ENCODE measurements around the gene GCGR. TPM values are rescaled to one million over a fixed set of nuclear protein-coding genes. Genes with fewer than 3 reads are reported as not detected.

GCGR gene
- total and polyA plus RNA-seq, 2 of the 13 experiments (the other 11 are each of a cell fraction or from before 2014, with no cell fraction given) = 0.04 to 0.13 TPM

- TF ChIP-seq, protein P1, sequence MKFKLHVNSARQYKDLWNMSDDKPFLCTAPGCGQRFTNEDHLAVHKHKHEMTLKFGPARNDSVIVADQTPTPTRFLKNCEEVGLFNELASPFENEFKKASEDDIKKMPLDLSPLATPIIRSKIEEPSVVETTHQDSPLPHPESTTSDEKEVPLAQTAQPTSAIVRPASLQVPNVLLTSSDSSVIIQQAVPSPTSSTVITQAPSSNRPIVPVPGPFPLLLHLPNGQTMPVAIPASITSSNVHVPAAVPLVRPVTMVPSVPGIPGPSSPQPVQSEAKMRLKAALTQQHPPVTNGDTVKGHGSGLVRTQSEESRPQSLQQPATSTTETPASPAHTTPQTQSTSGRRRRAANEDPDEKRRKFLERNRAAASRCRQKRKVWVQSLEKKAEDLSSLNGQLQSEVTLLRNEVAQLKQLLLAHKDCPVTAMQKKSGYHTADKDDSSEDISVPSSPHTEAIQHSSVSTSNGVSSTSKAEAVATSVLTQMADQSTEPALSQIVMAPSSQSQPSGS (CRISPR knock-in tag; IDR thresholded peaks at IDR 0.05) = 0 out of 2 replicates have a peak, but pooled peaks have one; percentile 8
These were observed 27.6 kb downstream of the GCGR start (continued) for GRCh38 chr17:81831563-81831956.

DNA sequence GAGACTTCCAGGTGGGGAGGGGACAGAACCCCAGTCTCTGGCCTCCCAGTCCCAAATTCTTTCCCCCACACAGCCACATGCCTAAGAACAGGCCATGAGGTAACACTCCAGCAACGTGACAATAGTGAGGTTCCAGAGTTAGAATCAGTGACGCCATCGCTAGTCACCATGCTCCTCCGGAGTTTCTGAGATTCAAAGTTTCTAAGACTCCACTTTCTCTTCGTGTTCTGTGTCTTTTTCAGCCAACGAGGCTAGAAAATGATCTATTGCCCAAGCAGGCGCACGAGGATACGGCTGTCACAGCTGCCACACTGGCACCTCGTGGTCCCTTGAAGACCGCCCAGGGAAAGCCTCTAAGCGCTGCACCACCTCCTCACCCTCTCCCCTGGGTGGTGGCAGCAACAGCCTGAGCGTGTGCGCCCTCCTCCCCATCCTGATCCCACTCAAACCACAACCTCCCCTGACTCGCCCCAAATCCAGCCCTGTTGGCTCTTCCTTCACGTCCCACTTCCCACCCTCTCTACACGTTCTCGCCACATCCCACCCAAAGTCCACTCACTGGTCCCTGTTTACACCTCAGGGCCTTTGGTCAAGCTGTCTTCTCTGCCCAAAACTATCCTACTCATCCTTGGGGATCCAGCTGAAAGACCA lies 28.1 kb downstream of the GCGR start:
- Histone ChIP-seq H3K4me3 (replicated peaks in 1 of 3; ENCODE audit: insufficient read depth in 1 of 3, low read depth in 2 of 3, low read length in 3 of 3) (peak overlapping the region; percentile 80 to 86 (median 84)), H3K79me2 (ENCODE audit: insufficient read depth, low read length) (peaks cover 19% of the 10 kb centered on the region), H3K9ac (ENCODE audit: insufficient read depth, low read depth, low read length) (peak overlapping the region; percentile 76), H3K36me3 (replicated peaks in 1 of 2; ENCODE audit: control insufficient read depth in 1 of 2, insufficient read depth in 2 of 2, low read length in 2 of 2) (no peaks in the 10 kb centered on the region), H4K20me1 (ENCODE audit: insufficient read depth, low read length) (no peaks in the 10 kb centered on the region), H3K9me3 (ENCODE audit: low read length) (no peaks in the 10 kb centered on the region), H3K4me2 (ENCODE audit: low read depth, low read length) (peak overlapping the region; percentile 98), H2AFZ (ENCODE audit: low read length) (no peak overlapping the region), H3K27me3 (ENCODE audit: control insufficient read depth in 1 of 2, insufficient read depth in 2 of 2, low read length in 2 of 2) (no peaks in the 10 kb centered on the region; a peak in 1 of 5 replicates), H3K27ac (ENCODE audit: extremely low read length, insufficient read depth, low read length) (peak overlapping the region; percentile 69), H3K4me1 (ENCODE audit: insufficient read depth, low read length) (peaks cover 56% of the 10 kb centered on the region)
- ATAC-seq (peak; percentile 30), FAIRE-seq (peak; percentile 30), DNase-seq (ENCODE audit: low spot score) (no peak)
- 18% methylated on average over 18 of the region's 18 CpGs for WGBS (ENCODE audit: low lambda C conversion rate)
- intact Hi-C loops (cut with micrococcal nuclease; ENCODE audit: unreplicated experiment) = no loop called here
- ChIA-PET POLR2A (interaction anchor here (1.4 to 3.0 kb wide), 6 partner anchors 10 to 38 kb away, joined by 3 to 52 read pairs (median 14); partner anchors contain the start of genes ARHGDIA and P4HB), CTCF (ENCODE audit: low intra/inter-chr PET ratio, low total read pairs) (no interaction called here)
- TSS peak; percentile 54 for BruUV-seq (replicated peaks)
- in situ Hi-C loops (cut with HindIII; ENCODE audit: extremely low pct_ligation_motif_present, low pct_unique_long_range_greater_than_20kb) = no loop called here
- TF ChIP-seq, protein P2, sequence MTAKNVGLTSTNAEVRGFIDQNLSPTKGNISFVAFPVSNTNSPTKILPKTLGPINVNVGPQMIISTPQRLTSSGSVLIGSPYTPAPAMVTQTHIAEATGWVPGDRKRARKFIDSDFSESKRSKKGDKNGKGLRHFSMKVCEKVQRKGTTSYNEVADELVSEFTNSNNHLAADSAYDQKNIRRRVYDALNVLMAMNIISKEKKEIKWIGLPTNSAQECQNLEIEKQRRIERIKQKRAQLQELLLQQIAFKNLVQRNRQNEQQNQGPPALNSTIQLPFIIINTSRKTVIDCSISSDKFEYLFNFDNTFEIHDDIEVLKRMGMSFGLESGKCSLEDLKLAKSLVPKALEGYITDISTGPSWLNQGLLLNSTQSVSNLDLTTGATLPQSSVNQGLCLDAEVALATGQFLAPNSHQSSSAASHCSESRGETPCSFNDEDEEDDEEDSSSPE (CRISPR knock-in tag; IDR thresholded peaks at IDR 0.05) = no peak
- TF ChIP-seq ZNF432 (CRISPR knock-in tag; IDR thresholded peaks at IDR 0.05; ENCODE audit: borderline replicate concordance) = no peak
- no peak for TF ChIP-seq ZNF367 (CRISPR knock-in tag; IDR thresholded peaks at IDR 0.05; ENCODE audit: borderline replicate concordance)
- TF ChIP-seq, protein P3, sequence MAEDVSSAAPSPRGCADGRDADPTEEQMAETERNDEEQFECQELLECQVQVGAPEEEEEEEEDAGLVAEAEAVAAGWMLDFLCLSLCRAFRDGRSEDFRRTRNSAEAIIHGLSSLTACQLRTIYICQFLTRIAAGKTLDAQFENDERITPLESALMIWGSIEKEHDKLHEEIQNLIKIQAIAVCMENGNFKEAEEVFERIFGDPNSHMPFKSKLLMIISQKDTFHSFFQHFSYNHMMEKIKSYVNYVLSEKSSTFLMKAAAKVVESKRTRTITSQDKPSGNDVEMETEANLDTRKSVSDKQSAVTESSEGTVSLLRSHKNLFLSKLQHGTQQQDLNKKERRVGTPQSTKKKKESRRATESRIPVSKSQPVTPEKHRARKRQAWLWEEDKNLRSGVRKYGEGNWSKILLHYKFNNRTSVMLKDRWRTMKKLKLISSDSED (CRISPR knock-in tag; IDR thresholded peaks at IDR 0.05) = no peak
- no peak for TF ChIP-seq KAT7 (CRISPR knock-in tag; IDR thresholded peaks at IDR 0.05; ENCODE audit: borderline replicate concordance)
- TF ChIP-seq, protein P4, sequence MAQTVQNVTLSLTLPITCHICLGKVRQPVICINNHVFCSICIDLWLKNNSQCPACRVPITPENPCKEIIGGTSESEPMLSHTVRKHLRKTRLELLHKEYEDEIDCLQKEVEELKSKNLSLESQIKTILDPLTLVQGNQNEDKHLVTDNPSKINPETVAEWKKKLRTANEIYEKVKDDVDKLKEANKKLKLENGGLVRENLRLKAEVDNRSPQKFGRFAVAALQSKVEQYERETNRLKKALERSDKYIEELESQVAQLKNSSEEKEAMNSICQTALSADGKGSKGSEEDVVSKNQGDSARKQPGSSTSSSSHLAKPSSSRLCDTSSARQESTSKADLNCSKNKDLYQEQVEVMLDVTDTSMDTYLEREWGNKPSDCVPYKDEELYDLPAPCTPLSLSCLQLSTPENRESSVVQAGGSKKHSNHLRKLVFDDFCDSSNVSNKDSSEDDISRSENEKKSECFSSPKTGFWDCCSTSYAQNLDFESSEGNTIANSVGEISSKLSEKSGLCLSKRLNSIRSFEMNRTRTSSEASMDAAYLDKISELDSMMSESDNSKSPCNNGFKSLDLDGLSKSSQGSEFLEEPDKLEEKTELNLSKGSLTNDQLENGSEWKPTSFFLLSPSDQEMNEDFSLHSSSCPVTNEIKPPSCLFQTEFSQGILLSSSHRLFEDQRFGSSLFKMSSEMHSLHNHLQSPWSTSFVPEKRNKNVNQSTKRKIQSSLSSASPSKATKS (CRISPR knock-in tag; IDR thresholded peaks at IDR 0.05) = no peak
- peak; percentile 70; the same call in 1 of the 3 replicates for TF ChIP-seq MXI1 (IDR thresholded peaks at IDR 0.05; ENCODE audit: borderline replicate concordance, low read depth, low read length)
- no peak for TF ChIP-seq ZNF496 (CRISPR knock-in tag; IDR thresholded peaks at IDR 0.05; ENCODE audit: insufficient replicate concordance)
- no peak for TF ChIP-seq E2F5 (CRISPR knock-in tag; conservative IDR thresholded peaks at IDR 0.05)
- TF ChIP-seq ZBTB34 (CRISPR knock-in tag; IDR thresholded peaks at IDR 0.05) = no peak
- TF ChIP-seq MBD4 (IDR thresholded peaks at IDR 0.05; ENCODE audit: borderline replicate concordance, low read length) = no peak

Data from HepG2 (cell line).